Adipocyte (in vitro differentiated cells): ENCODE measurements around the gene NUTM2F.

Source experiments
- DNase-seq: peaks from one replicate; pipeline ENCODE4 v3.0.0-alpha.2; 2015; ENCODE audit warnings: low read depth
- H3K27me3 ChIP-seq: replicated peaks from 2 replicates; pipeline ENCODE4 v1.7.0; 2013; ENCODE audit warnings: mild to moderate bottlenecking, low read length, moderate library complexity; ENCODE audit not compliant: control insufficient read depth, insufficient read depth
- H3K36me3 ChIP-seq: 2 replicates; pipeline ENCODE4 v1.7.0; 2013; ENCODE audit warnings: low read length, mild to moderate bottlenecking, moderate library complexity; ENCODE audit not compliant: control insufficient read depth, insufficient read depth, severe bottlenecking
- H3K4me1 ChIP-seq: 2 replicates; pipeline ENCODE4 v1.7.0; 2013; ENCODE audit warnings: mild to moderate bottlenecking, low read length, moderate library complexity; ENCODE audit not compliant: control insufficient read depth, insufficient read depth
- H3K4me3 ChIP-seq: 2 replicates; pipeline ENCODE4 v1.7.0; 2013; ENCODE audit warnings: mild to moderate bottlenecking, low read length, moderate library complexity
- H3K9ac ChIP-seq: 2 replicates; pipeline ENCODE4 v1.7.0; 2013; ENCODE audit warnings: mild to moderate bottlenecking, low read length, moderate library complexity
- H3K9me3 ChIP-seq: 2 replicates; pipeline ENCODE4 v1.7.0; 2013; ENCODE audit warnings: mild to moderate bottlenecking, low read length, moderate library complexity; ENCODE audit not compliant: control insufficient read depth

The NUTM2F gene

DNA sequence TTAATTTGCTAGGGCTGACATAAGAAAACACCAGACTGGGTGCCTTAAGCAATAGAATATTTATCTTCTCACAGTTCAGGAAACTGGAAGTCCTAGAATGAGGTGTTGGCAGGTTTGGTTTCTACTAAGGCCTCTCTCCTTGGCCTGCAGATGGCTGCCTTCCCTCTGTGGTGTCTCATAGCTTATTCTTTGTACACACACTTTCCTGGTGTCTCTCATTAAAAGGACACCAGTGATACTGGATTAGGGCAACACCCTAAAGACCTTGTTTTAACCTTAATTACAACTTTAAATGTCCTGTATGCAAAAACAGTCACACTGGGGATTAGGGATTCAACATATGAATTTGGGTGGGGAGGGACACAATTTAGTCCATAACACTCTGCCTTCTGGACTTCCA lies 25.1 kb downstream of the NUTM2F start:
- Histone ChIP-seq H3K9me3 (no peaks in the 10 kb centered on the region), H3K4me1 (peaks cover 6% of the 10 kb centered on the region), H3K27me3 (no peaks in the 10 kb centered on the region), H3K9ac (no peak overlapping the region), H3K36me3 (peaks cover 7% of the 10 kb centered on the region), H3K4me3 (no peak overlapping the region)
- no peak for DNase-seq

DNA sequence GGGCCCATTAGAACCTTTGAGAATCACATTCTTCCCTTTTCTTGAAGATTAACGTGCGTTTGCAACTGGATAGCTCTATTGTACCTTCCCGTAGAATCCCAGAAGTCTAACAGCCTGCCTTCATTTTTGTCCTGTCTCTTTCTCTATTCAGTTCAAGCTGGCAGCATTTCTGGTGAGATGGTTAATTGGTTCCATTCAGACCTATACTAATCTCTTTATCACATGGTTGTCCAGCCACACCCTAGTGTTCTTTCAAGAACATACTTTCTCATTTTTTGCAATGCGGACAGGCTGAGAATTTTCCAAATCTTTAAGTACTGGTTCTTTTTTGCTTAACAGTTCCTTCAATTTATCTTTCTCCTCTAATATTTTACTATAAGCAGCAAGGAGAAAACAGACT lies 26.0 kb downstream of the NUTM2F start:
- H3K9ac ChIP-seq, result no peak overlapping the region
- H3K36me3 ChIP-seq, result peaks cover 7% of the 10 kb centered on the region
- DNase-seq, result no peak
- H3K4me1 ChIP-seq, result peaks cover 6% of the 10 kb centered on the region
- no peaks in the 10 kb centered on the region for H3K9me3 ChIP-seq
- no peak overlapping the region for H3K4me3 ChIP-seq
- H3K27me3 ChIP-seq, result no peaks in the 10 kb centered on the region

DNA sequence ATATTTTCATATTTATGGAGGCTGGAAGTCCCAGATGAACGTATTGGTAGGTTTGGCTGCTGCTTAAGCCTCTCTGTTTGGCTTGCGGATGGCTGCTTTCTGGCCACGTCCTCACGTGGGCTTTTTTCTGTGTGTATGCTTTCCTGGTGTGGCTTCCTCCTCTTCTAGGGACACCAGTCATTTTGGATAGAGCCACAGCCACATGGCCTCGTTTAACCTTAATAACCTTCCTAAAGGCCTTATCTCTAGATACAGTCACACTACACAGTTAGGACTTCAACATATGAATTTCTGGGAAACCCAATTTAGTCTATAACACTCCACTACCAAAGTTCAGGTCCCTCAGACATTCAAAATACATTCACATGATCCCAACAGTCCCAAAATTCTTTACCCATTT lies 26.9 kb downstream of the NUTM2F start:
- peaks cover 7% of the 10 kb centered on the region for H3K36me3 ChIP-seq
- DNase-seq, result no peak
- H3K27me3 ChIP-seq, result no peaks in the 10 kb centered on the region
- H3K4me1 ChIP-seq, result peaks cover 6% of the 10 kb centered on the region
- no peak overlapping the region for H3K4me3 ChIP-seq
- no peaks in the 10 kb centered on the region for H3K9me3 ChIP-seq
- no peak overlapping the region for H3K9ac ChIP-seq

DNA sequence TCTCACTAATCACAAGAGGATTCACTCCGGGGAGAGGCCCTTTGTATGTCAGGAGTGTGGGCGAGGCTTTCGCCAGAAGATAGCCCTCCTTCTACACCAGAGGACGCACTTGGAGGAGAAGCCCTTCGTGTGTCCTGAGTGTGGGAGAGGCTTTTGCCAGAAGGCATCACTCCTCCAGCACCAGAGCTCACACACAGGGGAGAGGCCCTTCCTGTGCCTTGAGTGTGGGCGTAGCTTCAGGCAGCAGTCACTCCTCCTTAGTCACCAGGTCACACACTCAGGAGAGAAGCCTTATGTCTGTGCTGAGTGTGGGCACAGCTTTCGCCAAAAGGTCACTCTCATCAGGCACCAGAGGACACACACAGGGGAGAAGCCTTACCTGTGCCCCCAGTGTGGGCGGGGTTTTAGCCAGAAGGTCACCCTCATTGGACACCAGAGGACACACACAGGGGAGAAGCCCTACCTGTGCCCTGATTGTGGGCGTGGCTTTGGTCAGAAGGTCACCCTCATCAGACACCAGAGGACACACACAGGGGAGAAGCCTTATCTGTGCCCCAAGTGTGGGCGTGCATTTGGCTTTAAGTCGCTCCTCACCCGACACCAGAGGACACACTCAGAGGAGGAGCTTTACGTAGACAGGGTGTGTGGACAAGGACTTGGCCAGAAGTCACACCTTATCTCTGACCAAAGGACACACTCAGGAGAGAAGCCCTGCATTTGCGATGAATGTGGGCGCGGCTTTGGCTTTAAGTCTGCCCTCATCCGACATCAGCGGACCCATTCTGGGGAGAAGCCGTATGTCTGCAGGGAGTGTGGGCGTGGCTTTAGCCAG lies 27.8 kb downstream of the NUTM2F start:
- Histone ChIP-seq H3K4me3 (no peak overlapping the region), H3K27me3 (no peaks in the 10 kb centered on the region), H3K36me3 (peaks cover 7% of the 10 kb centered on the region), H3K9me3 (no peaks in the 10 kb centered on the region), H3K4me1 (peaks cover 6% of the 10 kb centered on the region), H3K9ac (no peak overlapping the region)
- no peak for DNase-seq

DNA sequence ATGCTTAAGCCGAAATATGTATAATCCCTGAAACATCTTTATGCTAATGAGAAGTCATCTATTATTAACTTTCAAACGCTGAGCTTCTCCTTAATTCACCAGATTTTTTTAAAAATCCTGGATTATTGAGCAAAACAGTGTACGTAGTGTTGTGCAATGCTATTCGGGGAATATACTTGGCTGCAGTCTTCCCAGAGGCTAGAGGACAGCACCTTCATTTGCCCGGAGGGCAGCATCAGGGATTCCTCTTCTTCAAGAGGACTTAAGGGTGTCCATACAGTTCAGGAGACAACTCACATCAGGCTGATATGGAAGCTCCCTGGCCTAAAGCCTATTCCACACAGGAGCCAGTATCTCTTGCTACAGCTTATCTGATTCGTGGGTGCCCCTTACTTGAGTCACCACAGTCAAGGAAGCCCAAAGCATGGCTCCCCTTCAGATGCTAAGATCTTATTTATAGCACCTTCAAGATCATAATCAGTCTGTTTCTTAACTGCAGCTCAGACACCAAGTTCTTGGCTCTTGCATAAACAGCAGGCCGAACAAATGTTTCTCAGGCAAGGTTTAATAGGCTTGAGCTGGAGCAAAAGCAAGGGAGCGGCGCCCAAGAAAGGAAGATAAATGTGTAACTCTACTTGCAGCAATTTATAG lies 29.4 kb downstream of the NUTM2F start:
- DNase-seq, result no peak
- no peak overlapping the region for H3K9ac ChIP-seq
- H3K4me3 ChIP-seq, result no peak overlapping the region
- H3K36me3 ChIP-seq, result peaks cover 7% of the 10 kb centered on the region
- H3K4me1 ChIP-seq, result peaks cover 6% of the 10 kb centered on the region
- H3K27me3 ChIP-seq, result no peaks in the 10 kb centered on the region
- no peaks in the 10 kb centered on the region for H3K9me3 ChIP-seq

DNA sequence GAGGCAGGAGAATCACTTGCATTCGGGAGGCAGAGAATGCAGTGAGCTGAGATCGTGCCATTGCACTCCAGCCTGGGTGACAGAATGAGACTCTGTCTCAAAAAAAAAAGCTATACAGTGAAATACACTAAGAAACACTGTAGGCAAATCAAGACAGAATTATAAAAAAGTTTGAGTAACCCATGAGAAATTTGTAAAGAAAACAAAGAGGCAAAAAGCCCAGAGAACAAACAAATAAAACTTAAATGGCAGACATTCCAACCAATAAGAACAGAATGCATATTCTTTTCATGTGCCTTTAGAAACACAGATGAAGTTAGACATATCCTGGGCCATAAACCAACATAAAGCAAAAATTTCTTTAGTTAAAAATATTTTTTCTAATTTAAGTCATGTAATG lies 38.8 kb downstream of the NUTM2F start:
- H3K9me3 ChIP-seq, result no peaks in the 10 kb centered on the region
- H3K27me3 ChIP-seq, result no peaks in the 10 kb centered on the region
- no peak overlapping the region for H3K9ac ChIP-seq
- peaks cover 8% of the 10 kb centered on the region for H3K36me3 ChIP-seq
- H3K4me3 ChIP-seq, result no peak overlapping the region
- H3K4me1 ChIP-seq, result no peaks in the 10 kb centered on the region
- DNase-seq, result peak; percentile 78

DNA sequence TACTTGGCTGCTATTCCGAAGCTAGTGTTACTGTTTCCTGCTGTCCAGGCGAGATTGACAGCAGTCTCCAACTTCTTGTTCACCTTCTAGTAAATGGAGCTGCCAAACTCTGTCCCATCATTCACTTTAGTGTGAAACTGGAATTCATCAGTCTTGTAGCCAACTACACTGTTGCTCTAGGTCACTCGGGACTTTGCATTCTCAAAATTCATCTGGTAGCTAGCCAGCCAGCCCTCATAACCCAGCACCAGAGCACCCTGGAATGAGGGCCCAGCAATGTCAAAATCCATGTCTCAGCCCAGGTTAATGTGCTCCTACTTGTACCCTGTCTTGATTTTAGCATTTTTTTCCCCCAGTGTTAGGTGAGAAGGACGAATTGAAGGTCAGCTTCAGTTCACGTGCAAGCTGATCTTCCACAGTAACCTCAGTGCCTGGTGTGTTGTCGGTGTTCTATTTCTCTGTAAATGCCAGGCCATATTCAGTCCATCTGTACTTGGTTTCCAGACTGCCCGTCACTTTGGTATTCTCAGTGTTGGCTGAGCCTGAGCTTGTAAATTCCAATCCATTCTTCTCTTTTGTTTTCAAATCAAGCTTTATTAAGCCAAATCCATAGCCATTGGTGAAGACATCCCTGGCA lies 40.4 kb downstream of the NUTM2F start:
- peak; percentile 22 for DNase-seq
- no peaks in the 10 kb centered on the region for H3K9me3 ChIP-seq

DNA sequence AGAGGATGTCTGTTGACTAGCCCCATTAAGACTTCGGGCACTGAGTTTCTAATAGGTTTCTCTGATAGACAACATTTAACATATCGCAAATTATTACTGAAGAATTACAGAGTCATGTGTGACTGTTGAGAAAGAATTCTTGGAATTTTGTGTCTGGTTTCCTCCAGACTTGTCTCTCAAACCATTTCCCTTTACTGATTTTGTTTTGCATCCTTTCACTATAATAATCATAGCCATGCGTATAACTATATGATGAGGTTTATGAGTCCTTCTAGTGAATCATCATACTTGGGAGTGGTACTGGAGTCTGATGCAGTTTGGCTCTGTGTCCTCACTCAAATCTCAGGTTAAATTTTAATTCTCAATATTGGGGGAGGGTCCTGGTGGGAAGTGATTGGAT lies 42.3 kb downstream of the NUTM2F start:
- H3K9me3 ChIP-seq, result no peaks in the 10 kb centered on the region
- H3K4me3 ChIP-seq, result no peak overlapping the region
- no peak for DNase-seq
- no peaks in the 10 kb centered on the region for H3K4me1 ChIP-seq
- no peak overlapping the region for H3K9ac ChIP-seq
- peaks cover 8% of the 10 kb centered on the region for H3K36me3 ChIP-seq
- no peaks in the 10 kb centered on the region for H3K27me3 ChIP-seq

More for the DNA sequence above, 40.4 kb downstream of the NUTM2F start:
- H3K4me3 ChIP-seq, result no peak overlapping the region
- no peak overlapping the region for H3K9ac ChIP-seq
- no peaks in the 10 kb centered on the region for H3K4me1 ChIP-seq
- no peaks in the 10 kb centered on the region for H3K27me3 ChIP-seq
- H3K36me3 ChIP-seq, result peaks cover 6% of the 10 kb centered on the region

DNA sequence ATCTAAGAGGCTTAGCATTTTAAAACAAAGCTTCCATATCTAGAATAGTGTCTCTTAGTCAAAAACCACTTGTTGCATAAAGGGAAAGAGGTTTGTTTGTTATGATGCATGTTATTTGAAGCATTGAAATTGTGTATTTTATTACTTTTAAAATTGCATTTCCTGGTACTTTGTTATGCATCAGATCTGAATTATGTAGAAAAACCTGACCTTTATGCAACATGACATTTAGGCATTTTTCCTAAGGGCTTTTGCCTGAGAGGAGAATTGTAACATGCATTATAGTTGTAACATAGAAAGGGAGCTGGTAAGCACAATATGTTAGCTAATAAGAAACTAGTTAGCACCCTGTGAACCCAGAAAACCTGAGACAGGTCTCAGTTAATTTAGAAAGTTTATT lies 47.3 kb downstream of the NUTM2F start:
- H3K4me3 ChIP-seq, result no peak overlapping the region
- H3K36me3 ChIP-seq, result peaks cover 21% of the 10 kb centered on the region
- no peaks in the 10 kb centered on the region for H3K4me1 ChIP-seq
- DNase-seq, result no peak
- H3K9me3 ChIP-seq, result peaks cover 9% of the 10 kb centered on the region
- H3K27me3 ChIP-seq, result no peaks in the 10 kb centered on the region
- H3K9ac ChIP-seq, result no peak overlapping the region

DNA sequence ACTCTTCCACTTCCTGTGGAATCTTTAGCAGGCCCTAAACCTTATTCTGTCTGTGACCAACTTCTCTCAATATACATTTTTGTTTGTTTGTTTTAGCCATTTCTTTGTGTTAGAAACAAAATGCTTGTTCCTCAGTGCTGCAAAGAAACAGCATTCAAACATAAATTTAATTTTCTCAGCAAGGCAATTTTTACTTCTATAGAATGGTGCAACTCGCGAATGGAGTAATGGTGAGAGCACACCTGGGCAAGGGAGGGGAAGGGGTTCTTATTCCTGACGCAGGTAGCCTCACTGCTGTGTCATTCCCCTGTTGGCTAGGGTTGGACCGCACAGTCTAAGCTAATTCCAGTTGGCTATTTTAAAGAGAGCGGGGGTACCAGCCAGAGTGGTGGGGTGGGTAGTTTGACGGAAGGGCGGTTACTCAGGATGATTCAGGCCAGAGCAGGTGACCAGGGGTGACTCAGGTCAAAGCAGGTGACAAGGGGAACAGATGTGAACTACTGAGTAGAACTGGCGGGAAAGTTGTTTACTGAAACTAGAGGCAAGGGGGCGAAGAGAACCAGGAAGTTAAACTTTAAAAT lies 47.9 kb downstream of the NUTM2F start:
- H3K9me3 ChIP-seq, result peaks cover 9% of the 10 kb centered on the region
- H3K4me3 ChIP-seq, result no peak overlapping the region

DNA sequence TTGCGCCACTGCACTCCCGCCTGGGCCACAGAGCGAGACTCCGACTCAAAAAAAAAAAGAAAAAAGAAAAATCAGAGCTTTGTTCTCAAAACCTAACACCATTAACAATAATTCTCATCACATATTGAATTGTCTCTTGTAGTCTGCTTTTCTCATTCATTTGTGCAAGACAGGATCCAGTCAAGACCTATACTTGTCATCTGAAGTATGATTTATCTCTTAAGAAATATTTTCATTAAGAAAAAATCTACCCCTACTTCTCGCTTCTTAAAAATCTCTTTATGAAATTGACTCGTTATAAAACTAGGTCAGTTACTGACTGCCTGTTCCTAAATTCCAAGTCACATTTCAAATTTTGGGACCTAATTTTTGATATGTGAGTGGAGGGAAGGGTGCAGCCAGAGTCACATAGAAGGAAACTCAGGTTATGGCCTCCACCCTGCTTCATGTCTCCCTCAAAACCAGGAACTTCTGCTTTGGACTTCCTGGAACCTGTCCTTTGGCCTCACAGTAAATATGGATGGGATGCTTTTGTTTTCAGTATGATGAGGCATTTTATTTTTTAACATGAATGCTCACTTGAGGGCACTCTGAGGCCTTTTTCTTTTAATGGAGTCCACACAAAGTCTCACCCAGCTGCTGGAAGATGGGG lies 50.4 kb downstream of the NUTM2F start:
- DNase-seq, result no peak
- no peaks in the 10 kb centered on the region for H3K27me3 ChIP-seq
- H3K36me3 ChIP-seq, result peaks cover 21% of the 10 kb centered on the region
- no peaks in the 10 kb centered on the region for H3K4me1 ChIP-seq
- H3K4me3 ChIP-seq, result no peak overlapping the region
- H3K9ac ChIP-seq, result no peak overlapping the region
- peaks cover 9% of the 10 kb centered on the region for H3K9me3 ChIP-seq

More for the DNA sequence above, 47.9 kb downstream of the NUTM2F start:
- no peak for DNase-seq
- no peak overlapping the region for H3K9ac ChIP-seq
- H3K4me1 ChIP-seq, result no peaks in the 10 kb centered on the region
- H3K36me3 ChIP-seq, result peaks cover 21% of the 10 kb centered on the region
- no peaks in the 10 kb centered on the region for H3K27me3 ChIP-seq
